Measurements from ENCODE around the gene ZFYVE28. TPM values are rescaled to one million over a fixed set of nuclear protein-coding genes. Genes with fewer than 3 reads are reported as not detected.

Gene ZFYVE28
- total RNA-seq, 1 donor: 10.5 TPM

GRCh38 chr4:2251073-2251794, 167.2 kb downstream of the ZFYVE28 start:
- DNase-seq (ENCODE audit: insufficient read length, low spot score, missing footprints): peak; percentile 75
- Histone ChIP-seq H3K4me2 (ENCODE audit: insufficient read depth, low read length) (no peak overlapping the region), H3K4me1 (ENCODE audit: insufficient read depth, low read length) (peaks cover 6% of the 10 kb centered on the region), H3K9me3 (ENCODE audit: low read depth, low read length) (no peaks in the 10 kb centered on the region), H3K36me3 (ENCODE audit: insufficient read depth, low read length) (peaks cover 36% of the 10 kb centered on the region), H3K4me3 (ENCODE audit: insufficient read depth, low read length) (no peak overlapping the region), H4K20me1 (ENCODE audit: insufficient read depth, low read length) (peaks cover 54% of the 10 kb centered on the region), H3K27me3 (ENCODE audit: insufficient read depth, low read length) (no peaks in the 10 kb centered on the region), H2AFZ (ENCODE audit: low read length) (no peak overlapping the region), H3K27ac (ENCODE audit: low read depth, low read length) (no peak overlapping the region), H3K79me2 (ENCODE audit: insufficient read depth, low read length) (peaks cover 27% of the 10 kb centered on the region)
- no peak for TF ChIP-seq CTCF (IDR thresholded peaks at IDR 0.05; ENCODE audit: extremely low read depth, low read depth, low read length)

DNA sequence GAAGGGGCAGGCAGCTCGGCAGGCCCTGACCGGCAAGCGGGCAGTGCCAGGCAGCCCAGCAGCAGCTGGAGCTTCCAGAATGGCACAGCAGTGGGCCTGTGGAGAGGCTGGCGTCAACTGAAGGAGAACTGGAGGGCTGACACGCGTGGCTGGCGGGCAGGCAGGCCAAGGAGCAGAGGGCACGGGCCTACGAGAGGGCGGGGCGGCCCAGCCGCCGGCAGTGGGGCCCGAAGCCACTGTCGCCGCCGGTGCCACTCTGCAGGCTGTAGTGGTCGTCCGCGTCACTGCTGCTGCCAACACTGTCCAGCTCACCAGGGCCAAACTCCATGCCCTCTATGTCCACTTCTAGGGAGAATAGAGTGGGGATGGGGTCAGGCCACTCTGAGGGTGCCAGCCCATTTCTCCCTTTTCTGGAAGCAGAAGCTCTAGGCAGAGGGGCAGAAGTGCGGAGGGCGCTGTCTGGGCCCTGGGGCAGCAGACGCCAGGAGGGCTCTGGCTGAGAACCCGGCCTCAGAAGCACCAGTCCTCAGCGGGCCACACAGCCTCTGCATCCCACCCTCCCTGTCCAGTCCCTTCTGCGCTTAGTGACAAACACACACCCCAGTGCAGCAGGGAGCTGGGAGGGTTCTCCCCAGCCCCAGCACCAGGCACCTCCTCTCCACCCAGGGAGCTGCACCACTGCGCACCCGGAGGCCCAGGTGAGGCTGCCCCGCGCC, 167.9 kb downstream of the ZFYVE28 start:
- no peak overlapping the region for H2AFZ ChIP-seq (ENCODE audit: low read length)
- no peaks in the 10 kb centered on the region for H3K4me1 ChIP-seq (ENCODE audit: insufficient read depth, low read length)
- H3K27me3 ChIP-seq (ENCODE audit: insufficient read depth, low read length): no peaks in the 10 kb centered on the region
- no peak for TF ChIP-seq CTCF (IDR thresholded peaks at IDR 0.05; ENCODE audit: extremely low read depth, low read depth, low read length)
- no peak overlapping the region for H3K27ac ChIP-seq (ENCODE audit: low read depth, low read length)
- no peak overlapping the region for H3K4me2 ChIP-seq (ENCODE audit: insufficient read depth, low read length)
- H3K79me2 ChIP-seq (ENCODE audit: insufficient read depth, low read length): peaks cover 24% of the 10 kb centered on the region
- H3K4me3 ChIP-seq (ENCODE audit: insufficient read depth, low read length): no peak overlapping the region
- peak; percentile 58 for DNase-seq (ENCODE audit: insufficient read length, low spot score, missing footprints)
- peaks cover 36% of the 10 kb centered on the region for H3K36me3 ChIP-seq (ENCODE audit: insufficient read depth, low read length)
- peaks cover 47% of the 10 kb centered on the region for H4K20me1 ChIP-seq (ENCODE audit: insufficient read depth, low read length)
- no peaks in the 10 kb centered on the region for H3K9me3 ChIP-seq (ENCODE audit: low read depth, low read length)

GRCh38 chr4:2249526-2250356, 168.7 kb downstream of the ZFYVE28 start:
- peak; percentile 59 for DNase-seq (ENCODE audit: insufficient read length, low spot score, missing footprints)
- Histone ChIP-seq H3K36me3 (ENCODE audit: insufficient read depth, low read length) (peaks cover 31% of the 10 kb centered on the region), H2AFZ (ENCODE audit: low read length) (no peak overlapping the region), H3K4me2 (ENCODE audit: insufficient read depth, low read length) (no peak overlapping the region), H3K27me3 (ENCODE audit: insufficient read depth, low read length) (no peaks in the 10 kb centered on the region), H3K27ac (ENCODE audit: low read depth, low read length) (no peak overlapping the region), H3K9me3 (ENCODE audit: low read depth, low read length) (no peaks in the 10 kb centered on the region), H3K79me2 (ENCODE audit: insufficient read depth, low read length) (peaks cover 18% of the 10 kb centered on the region), H3K4me3 (ENCODE audit: insufficient read depth, low read length) (no peak overlapping the region), H3K4me1 (ENCODE audit: insufficient read depth, low read length) (no peaks in the 10 kb centered on the region), H4K20me1 (ENCODE audit: insufficient read depth, low read length) (peaks cover 40% of the 10 kb centered on the region)
- TF ChIP-seq CTCF (IDR thresholded peaks at IDR 0.05; ENCODE audit: extremely low read depth, low read depth, low read length): no peak

Measured in osteoblast (primary cell).